CD4-positive, alpha-beta T cell treated with Interferon gamma for 1 hour (primary cell): ENCODE measurements around the gene DSG3.

Experiments used
- DNase-seq: peaks from one replicate; pipeline ENCODE4 v3.0.0-alpha.2; 2020

Gene DSG3, protein sequence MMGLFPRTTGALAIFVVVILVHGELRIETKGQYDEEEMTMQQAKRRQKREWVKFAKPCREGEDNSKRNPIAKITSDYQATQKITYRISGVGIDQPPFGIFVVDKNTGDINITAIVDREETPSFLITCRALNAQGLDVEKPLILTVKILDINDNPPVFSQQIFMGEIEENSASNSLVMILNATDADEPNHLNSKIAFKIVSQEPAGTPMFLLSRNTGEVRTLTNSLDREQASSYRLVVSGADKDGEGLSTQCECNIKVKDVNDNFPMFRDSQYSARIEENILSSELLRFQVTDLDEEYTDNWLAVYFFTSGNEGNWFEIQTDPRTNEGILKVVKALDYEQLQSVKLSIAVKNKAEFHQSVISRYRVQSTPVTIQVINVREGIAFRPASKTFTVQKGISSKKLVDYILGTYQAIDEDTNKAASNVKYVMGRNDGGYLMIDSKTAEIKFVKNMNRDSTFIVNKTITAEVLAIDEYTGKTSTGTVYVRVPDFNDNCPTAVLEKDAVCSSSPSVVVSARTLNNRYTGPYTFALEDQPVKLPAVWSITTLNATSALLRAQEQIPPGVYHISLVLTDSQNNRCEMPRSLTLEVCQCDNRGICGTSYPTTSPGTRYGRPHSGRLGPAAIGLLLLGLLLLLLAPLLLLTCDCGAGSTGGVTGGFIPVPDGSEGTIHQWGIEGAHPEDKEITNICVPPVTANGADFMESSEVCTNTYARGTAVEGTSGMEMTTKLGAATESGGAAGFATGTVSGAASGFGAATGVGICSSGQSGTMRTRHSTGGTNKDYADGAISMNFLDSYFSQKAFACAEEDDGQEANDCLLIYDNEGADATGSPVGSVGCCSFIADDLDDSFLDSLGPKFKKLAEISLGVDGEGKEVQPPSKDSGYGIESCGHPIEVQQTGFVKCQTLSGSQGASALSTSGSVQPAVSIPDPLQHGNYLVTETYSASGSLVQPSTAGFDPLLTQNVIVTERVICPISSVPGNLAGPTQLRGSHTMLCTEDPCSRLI

DNA sequence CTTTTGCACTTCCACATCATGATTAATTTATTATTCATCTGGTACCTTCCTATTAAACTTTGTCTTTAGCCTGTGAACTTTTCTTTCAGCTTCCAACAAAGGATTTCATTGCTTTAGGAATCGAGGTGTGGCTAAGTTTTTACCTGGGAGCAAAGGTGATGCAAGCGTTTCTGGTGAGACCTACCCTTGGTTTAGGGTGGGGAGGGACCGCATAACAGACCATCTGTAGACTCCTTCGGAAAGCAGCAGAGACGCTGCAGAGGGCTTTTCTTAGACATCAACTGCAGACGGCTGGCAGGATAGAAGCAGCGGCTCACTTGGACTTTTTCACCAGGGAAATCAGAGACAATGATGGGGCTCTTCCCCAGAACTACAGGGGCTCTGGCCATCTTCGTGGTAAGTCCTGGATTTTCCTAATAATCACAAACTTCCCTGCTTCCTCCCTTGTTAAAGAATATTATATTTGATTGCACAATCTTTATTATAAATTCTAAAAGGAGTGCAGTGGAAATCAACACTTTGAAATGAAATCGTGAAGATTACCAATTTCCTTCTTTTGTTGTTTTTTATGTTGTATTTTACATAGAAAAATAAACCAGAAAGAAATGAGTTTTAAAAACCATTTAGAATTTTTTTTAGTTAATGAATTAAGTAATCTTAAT is at the start of gene DSG3:
TSS of gene DSG3 (plus strand) at position 212 of the 662 bp plus-strand sequence. CDS start at position 349, 137 bp downstream.
- no peak for DNase-seq

DNA sequence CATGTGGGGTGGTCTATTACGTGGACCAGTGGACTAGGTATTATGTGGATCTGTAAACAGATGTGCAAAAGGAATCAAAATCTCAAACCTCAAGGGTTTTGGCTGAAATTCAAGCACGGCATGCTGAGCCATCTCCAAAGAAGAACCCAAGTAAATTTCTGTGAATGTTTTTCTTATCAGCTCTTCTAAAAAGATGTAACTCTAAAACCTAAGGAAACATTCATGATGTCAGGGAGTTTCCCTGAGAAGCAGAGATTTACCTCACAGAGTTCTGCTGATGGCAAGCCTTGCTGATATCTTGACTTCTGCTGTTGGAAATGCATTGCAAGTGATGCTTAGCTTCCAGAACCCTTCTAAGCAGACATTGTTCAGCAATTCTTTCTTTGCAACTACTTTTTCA is 49.4 kb upstream of the DSG3 start:
- DNase-seq: no peak

DNA sequence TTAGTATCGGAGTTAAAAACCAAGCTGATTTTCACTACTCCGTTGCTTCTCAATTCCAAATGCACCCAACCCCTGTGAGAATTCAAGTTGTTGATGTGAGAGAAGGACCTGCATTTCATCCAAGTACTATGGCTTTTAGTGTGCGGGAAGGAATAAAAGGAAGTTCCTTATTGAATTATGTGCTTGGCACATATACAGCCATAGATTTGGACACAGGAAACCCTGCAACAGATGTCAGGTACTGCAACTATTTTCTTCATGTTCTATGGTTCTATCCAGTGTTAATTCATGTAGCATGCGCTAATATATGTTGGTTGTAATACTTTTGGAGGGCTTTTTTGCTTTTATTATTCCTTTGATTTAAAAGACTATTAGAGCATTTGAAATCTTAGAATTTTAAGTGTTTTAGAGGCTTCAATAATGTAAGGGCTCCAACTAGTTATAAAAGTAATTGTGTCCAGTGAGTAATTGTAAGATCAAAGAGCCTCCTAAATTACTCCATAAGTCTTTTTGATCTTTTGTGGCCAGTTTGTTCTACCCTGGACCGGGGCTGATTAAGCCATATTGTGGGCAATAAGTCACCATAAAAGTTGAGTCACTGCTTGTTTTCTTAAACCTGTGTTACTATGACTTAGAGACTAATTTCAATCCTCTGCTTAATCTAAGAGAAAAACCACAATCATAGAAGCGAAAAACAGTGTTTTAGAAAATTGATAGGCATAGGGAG is 48.1 kb upstream of the DSG3 start:
- DNase-seq: no peak

DNA sequence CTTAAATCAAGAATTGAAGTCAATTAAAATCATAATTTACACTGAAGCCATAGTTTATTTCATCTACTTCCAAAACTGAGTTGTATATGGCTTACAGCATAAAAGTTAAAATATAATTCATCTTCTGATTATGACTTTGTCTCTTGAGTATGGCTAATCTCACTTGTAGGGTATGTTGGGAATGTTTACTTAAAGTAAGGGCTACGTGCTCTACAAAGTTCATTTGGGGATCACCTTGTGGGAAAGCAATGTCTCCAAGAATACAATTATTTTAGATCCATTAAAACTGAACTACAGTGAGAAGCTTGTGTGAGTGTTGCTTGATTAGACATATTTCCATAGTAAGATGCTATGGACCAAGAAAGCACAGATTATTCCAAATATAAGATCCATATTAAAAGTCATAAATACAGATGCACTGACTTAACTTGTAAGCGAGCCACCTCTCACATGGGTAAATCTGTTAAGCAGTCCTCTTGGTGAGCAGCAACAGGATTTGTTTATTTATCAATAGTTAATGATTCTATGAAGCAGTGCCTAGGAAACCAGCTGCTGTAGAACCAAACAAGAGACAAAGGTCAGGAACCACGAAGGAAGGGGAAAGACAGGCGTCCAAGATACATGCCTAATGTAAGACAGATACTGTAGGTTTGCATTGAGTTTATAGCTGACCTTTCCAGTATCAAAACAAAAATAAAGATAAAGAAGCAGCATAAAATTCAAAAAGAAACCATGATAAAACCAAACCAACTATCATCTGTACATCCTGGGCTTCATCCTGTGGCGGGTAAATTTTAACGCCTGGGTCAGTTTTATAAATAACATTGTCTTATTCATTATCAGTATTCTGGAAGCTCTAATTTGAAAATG is 46.1 kb upstream of the DSG3 start:
- no peak for DNase-seq

DNA sequence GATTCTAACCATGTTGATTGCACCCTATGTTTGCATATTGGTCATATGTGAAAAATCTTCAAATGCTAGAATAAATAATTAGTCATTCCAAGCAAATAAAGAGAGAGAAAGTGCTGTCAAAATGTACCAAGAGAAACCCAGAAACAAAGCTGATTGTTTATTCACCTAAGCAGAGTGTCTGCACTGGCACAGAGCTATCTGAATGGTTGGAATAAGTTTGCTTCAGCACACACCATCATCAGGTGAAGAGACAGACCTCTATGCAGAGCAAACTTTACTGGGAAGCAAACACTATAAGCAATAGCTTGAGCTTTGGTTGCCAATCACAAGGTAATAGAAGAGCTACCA is 45.5 kb upstream of the DSG3 start:
- DNase-seq: no peak

DNA sequence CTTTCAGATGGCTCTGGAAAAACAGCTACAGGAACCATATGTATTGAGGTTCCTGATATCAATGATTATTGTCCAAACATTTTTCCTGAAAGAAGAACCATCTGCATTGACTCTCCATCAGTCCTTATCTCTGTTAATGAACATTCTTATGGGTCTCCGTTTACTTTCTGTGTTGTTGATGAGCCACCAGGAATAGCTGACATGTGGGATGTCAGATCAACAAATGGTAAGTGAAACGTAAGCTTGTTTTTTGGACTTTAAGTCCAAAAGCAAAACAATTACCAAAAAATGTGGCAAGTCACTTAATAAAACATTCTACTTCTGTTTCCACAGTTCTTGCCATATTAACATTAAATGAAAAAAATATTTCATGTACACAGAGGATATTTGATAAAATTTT is 44.1 kb upstream of the DSG3 start:
- DNase-seq: no peak

DNA sequence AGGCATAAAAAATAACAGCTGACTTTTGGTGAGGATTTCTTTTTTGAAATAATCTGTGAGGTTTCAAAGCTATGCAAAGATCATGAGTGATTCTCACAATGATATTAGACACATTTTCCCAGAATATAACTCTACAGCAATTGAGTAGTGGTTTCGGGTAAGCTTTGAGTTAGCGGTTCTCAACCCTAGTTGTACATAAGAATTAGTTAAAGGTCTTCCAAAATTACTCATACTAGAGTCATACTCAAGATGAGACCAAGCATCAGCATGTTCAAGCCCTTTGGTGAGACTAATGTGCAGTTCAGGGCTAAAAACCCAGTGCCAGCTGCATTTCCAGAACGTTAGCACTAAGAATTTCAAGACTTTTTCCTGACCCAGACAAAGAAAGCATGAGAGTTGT is 39.9 kb upstream of the DSG3 start:
- DNase-seq: no peak

DNA sequence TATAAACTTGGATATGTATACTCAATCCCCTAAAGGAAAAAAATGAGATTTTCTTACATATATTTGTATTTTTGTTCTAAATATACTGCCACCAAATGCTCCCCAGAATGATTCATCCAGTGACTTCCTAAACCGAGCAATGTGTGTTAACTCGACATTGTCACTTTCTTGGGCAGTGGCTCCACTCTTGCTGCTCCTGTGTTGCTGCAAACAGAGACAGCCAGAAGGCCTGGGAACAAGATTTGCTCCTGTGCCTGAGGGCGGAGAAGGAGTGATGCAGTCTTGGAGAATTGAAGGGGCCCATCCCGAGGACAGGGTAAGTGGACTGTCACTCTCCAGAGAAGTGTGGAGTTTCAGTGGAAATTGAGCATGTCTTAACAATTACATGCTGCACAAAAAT is 38.3 kb upstream of the DSG3 start:
- DNase-seq: no peak

DNA sequence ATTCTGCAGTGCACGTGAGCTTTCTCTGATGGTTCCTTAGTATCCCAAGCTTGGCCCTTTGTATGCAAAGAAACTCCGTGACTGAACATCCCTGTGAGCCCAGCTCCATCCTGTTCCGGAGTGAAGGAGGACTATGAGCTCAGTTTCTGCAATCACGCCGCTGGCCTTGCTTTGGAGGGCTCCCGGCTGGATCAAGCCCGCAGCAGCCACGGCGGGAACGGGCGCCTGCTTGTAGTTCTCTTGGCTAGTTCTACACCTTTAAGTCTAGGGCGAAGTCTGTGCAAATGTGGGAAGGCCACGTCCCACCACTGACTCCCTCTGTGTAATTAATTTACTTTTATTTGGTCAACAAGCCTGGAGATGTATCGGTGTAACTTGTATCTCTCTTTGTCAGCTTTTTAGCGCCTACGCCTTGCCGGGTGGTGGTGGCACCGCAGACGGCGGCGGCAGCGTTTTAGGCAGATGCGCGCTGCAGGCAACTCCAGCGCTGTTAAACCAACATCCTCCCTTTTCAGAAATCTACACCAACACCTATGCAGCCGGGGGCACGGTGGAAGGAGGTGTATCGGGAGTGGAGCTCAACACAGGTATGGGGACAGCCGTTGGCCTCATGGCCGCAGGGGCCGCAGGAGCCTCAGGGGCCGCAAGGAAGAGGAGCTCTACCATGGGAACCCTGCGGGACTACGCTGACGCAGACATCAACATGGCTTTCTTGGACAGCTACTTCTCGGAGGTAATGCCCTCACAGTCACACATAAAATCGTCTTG is 36.6 kb upstream of the DSG3 start:
- DNase-seq: no peak

DNA sequence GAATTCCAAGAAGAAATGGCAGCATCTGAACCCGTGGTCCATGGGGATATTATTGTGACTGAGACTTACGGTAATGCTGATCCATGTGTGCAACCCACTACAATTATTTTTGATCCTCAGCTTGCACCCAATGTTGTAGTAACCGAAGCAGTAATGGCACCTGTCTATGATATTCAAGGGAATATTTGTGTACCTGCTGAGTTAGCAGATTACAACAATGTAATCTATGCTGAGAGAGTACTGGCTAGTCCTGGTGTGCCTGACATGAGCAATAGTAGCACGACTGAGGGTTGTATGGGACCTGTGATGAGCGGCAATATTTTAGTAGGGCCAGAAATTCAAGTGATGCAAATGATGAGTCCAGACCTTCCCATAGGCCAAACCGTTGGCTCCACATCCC is 34.4 kb upstream of the DSG3 start:
- DNase-seq: no peak

DNA sequence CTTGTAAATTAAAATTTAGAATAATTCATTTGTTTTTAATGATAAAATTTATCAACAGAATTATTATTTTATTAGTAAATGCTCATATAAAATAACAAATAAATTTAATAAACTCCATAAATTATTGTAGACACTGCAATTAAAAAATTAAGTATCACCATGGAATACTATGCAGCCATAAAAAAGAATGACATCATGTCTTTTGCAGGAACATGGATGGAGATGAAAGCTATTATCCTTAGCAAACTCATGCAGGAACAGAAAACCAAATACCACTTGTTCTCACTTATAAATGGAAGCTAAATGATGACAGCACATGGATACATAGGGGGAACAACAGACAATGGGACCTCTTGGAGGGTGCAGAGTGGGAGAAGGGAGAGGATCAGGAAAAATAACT is 29.7 kb upstream of the DSG3 start:
- no peak for DNase-seq

DNA sequence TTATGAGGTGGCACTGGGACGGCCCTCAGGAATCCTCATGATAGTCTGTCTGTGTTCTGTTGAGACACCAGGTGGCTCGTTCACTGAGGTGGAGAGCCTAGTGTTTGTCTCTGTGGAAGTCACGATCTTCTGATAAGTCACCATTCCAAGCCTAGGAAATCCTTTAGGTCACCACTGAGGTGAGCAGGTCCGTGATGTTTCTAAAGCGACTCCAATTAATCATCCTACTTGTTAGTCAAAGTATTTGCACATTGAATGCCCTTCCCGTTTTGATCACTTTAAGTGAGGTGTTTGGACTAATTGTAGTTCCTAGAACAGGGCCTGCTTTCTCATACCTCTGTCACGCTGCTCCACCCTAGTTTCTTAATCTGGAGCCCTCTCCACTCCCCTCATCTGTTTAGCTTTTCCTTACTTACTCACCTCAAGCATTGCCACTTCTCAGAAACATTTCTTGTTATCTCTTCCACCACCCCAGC is 28.0 kb upstream of the DSG3 start:
- no peak for DNase-seq

DNA sequence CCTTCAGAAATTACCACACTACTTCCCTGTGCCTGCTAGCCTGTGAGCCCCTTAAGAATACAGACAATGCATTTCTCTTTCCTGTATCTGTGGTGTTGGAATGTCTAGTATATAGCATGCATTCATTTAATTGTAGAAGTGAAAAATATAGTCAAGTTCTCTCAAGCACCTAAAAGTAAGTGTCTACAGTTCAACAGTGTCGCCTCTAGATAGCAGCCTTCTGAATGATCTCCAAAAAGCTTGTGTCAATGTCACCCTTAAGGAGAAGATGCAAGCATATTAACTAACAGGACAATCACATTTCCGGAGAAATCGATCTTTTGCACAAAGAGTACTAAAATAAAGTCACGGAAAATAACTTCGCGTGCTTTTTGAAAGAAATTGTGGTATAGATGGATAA is 27.5 kb upstream of the DSG3 start:
- no peak for DNase-seq

DNA sequence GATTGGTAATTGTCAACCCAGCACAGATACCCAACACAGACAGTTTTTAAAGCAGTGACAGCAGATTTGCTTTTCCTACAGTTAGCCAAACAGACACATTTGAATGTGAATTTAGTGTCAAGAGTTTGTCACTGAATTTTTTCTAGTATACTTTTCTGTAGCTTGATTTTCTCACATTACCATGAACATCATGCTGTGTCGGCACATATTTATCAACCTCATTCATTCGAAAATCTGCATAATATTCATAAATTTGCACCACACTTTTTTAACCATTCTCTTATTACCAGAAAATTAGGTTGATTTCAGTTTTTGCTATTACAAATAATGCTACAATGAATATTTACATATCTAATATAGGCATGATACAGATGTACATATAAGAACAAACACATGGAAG is 27.0 kb upstream of the DSG3 start:
- DNase-seq: no peak

DNA sequence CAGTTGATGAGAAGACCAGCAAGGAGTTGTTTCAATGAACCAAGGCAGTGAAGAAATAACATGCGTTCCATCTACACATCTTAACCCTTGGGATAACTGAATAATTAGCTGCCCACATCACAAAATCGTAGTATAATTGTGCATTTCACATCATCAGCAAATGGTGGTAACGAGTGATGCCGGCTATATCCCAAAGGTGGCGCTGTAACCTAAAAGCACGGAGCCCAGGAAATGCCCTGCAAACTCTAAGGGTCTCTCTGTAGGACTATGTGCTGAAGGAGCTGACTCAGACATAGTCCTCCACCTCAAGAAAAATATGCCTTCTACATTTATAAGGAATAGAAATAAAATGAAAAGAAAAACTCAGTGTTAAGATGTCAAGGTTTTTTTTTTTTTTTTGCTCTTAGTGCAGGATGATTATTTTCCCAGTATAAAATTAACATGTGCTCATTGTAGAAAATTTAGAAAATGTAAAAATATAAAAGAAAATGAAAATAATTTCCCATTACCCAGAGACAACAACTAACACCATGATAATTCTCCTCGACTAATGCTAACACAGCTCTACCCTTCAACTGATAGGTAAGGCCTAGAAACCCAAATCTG is 23.1 kb upstream of the DSG3 start:
- no peak for DNase-seq

DNA sequence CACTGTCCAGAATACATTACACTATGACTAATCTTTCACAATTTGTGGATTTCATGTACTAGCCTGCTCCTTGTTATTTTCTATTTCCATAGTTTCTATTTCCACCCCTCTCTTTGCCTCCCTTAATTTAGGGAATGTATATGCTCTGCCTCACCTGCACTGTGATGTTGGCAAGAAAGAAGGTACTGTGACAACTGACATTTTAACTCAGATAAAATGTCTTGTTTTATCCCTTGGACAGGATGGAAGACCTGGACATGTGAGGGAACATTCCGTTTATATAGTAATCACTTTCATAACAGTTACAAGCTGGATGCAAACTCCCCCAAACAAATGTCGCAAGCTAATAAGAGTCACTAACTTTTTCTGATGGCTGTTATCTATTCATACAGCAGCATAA is 21.5 kb upstream of the DSG3 start:
- no peak for DNase-seq

DNA sequence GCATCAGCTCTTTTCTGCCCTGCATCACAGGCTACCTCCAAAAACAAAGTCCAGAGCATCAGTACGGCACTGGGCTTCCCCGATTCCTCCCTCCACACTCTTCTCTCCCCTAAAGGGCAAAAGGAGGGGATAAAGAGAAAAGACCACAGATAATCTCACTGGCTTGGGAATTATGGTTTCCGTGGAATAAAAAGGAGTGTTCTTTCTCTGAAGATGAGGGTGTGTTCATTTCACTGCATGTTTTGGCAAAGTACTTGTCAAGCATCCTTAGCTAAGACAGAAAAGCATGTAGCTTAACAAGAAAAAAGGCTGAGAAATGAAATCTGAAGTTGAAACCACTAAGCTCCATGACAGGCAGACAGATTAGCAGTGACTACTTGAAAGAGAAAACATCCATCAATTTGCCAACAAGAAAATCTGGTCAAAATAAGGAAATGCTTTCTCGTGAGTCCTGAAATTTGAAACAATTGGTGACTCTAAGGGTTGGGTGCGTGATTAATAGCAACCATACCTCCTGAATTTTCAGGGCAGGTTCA is 20.6 kb upstream of the DSG3 start:
- no peak for DNase-seq

DNA sequence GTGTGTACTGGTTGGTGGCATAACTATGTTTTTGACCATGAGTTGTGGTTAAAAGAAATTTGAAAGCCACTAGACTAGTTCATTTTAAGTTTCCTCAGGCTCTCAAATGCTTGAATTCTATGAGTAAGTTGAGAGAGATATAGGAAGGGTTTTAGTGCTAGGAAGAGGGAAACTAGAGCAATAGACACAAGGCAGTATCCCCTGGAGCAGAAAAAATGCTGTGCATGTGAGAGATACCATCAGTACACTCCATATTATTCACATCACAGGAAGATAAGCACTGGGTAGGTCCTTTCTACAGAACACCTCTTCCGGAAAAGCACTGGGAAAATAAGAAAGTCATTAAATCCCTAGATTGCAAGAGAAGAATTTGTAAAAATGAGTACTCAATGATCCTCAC is 19.3 kb upstream of the DSG3 start:
- DNase-seq: no peak

DNA sequence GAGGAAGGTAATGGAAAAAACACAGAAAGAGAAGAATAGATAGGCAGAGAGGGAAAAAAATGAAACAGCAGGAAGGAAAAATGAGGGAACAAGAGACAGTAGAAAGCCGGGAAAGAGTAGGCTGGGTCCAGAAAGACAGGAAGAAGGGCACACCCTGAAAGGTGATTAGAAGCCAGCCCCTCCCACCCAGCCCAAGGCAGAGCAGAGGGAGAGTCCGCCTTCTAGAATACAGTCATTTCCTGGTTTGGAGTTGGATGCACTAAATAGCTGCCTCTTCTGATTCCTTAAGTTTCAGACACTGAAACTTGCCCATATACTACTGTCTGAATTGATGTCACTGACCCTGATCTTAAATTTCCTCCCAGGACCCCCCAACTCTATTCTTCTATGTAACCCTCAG is 17.9 kb upstream of the DSG3 start:
- no peak for DNase-seq

DNA sequence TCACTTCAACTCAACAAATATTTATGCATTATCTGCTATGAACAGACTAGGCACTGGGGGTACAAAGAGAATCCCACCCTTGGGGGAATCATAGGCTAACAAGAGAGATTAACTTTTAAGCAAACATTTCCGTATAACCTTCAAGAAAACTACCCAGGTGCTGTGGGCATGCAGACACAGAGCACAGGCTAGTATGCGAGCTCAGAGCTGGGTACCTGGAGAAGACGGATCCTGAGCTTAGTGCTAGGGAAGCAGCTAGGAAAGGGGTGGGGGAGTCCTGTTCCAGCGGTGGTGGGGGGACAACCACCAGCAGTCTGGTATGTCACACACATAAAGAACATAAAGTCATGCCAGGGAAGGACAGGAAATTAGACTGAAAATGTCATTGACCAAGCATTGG is 17.5 kb upstream of the DSG3 start:
- DNase-seq: no peak
